Lower leg skin (tissue), 4 donors: ENCODE data around the gene TMEM81. TPM values are rescaled to one million over a fixed set of nuclear protein-coding genes. Genes with fewer than 3 reads are reported as not detected.

Source experiments
- DNase-seq, 2 donors: peaks; one replicate each; pipeline ENCODE4 v3.0.0-alpha.2; 2019; ENCODE audit warnings: low spot score in 2 of 2
- H3K4me3 ChIP-seq: fragments of 200-600 bp; sonication (generic); 2 replicates; pipeline ENCODE4 v1.5.1; 2017; ENCODE audit warnings: mild to moderate bottlenecking, low read depth; ENCODE audit not compliant: poor library complexity, severe bottlenecking
- CTCF ChIP-seq, 3 donors: fragments of 450-650 bp; IDR thresholded peaks; one replicate each; pipeline ENCODE4 v1.5.1; 2016; ENCODE audit warnings: antibody characterized with exemption in 3 of 3, mild to moderate bottlenecking in 3 of 3, moderate library complexity in 2 of 3
- POLR2A ChIP-seq, 2 donors: fragments of 450-650 bp; IDR thresholded peaks; one replicate each; pipeline ENCODE4 v1.6.1; 2016 to 2017; ENCODE audit warnings: antibody characterized with exemption in 2 of 2, mild to moderate bottlenecking in 1 of 2, moderate library complexity in 1 of 2
- WGBS, 2 donors: methylation state at CpG; one replicate each; pipeline ENCODE4 v1.1.5; 2018; 5-methylcytosine and 5-hydroxymethylcytosine counted together
- intact Hi-C: fragments of 100-400 bp; cut with DNase I; formaldehyde crosslinking; loops from one replicate; pipeline ENCODE4 v1.15.0; 2023; ENCODE audit warnings: low total_unique reads
- total RNA-seq, 4 donors: library from RNA; depleted of rRNA; stranded (reverse); fragments of >200 nt; gene quantifications; one replicate each; pipeline ENCODE4 v1.1.0, GENCODE V29; 2016

Gene TMEM81
- total RNA-seq, 4 donors from 2014 or later = 2.3 to 2.8 (median 2.6) TPM

- no peak overlapping the region for H3K4me3 ChIP-seq
- no peak for TF ChIP-seq POLR2A (IDR thresholded peaks at IDR 0.05)
- TF ChIP-seq CTCF (IDR thresholded peaks at IDR 0.05) = no peak
- 78 to 82% methylated on average over 7 of the region's 7 CpGs for WGBS, 2 donors
- intact Hi-C loops = no loop called here
- no peak for DNase-seq
Observed at GRCh38 chr1:205124726-205125125, 40.5 kb upstream of the TMEM81 start.

GRCh38 chr1:205122489-205122882 is 38.2 kb upstream of the TMEM81 start:
- 19 to 21% methylated on average over 9 of the region's 9 CpGs for WGBS, 2 donors
- TF ChIP-seq POLR2A (IDR thresholded peaks at IDR 0.05) (no peak), CTCF (IDR thresholded peaks at IDR 0.05) (no peak)
- peak overlapping the region; percentile 81 for H3K4me3 ChIP-seq
- intact Hi-C loops = no loop called here
- no peak for DNase-seq

- intact Hi-C loops = no loop called here
Observed at GRCh38 chr1:205121660-205122488, 37.6 kb upstream of the TMEM81 start, which contains the start of gene RBBP5. Gene RBBP5 (minus strand): TSS chr1:205121978. CDS start chr1:205121873, 105 bp downstream.

GRCh38 chr1:205118752-205119151 is 34.5 kb upstream of the TMEM81 start:
- intact Hi-C loops = no loop called here

More at GRCh38 chr1:205121660-205122488, 37.6 kb upstream of the TMEM81 start, which contains the start of gene RBBP5:
- DNase-seq = peak; percentile 93 to 99
- WGBS, 2 donors = 0% methylated on average over 46 of the region's 46 CpGs
- TF ChIP-seq CTCF (IDR thresholded peaks at IDR 0.05) = peak in 1 of 3 donors; percentile 71
- TF ChIP-seq POLR2A (IDR thresholded peaks at IDR 0.05) = peak in 1 of 2 donors; percentile 19
- peak within 1 kb of the TSS; percentile 81 for H3K4me3 ChIP-seq

GRCh38 chr1:205111354-205111753 is 27.1 kb upstream of the TMEM81 start:
- TF ChIP-seq POLR2A (IDR thresholded peaks at IDR 0.05) (no peak), CTCF (IDR thresholded peaks at IDR 0.05) (no peak)
- no peak for DNase-seq
- intact Hi-C loops = no loop called here
- H3K4me3 ChIP-seq = no peak overlapping the region

More at GRCh38 chr1:205118752-205119151, 34.5 kb upstream of the TMEM81 start:
- no peak overlapping the region for H3K4me3 ChIP-seq
- no peak for TF ChIP-seq CTCF (IDR thresholded peaks at IDR 0.05)
- no peak for TF ChIP-seq POLR2A (IDR thresholded peaks at IDR 0.05)
- 83 to 85% methylated on average over 2 of the region's 2 CpGs for WGBS, 2 donors
- no peak for DNase-seq
